Suppressor macrophage treated with lipopolysaccharide for 4 hours (primary cell): ENCODE results near the gene IMP4.
"Not testable (repeated sequence)": the region's sequence is repeated elsewhere in the genome, so short reads cannot be mapped to it uniquely, and the experiment has no call there.

ENCODE experiments used
- DNase-seq: peaks from one replicate; pipeline ENCODE4 v3.0.0-alpha.2; 2020

IMP4 gene

GRCh38 chr2:130342533-130343275 is at the start of gene IMP4:
Gene IMP4 (plus strand): TSS chr2:130342897. CDS start chr2:130342933, 36 bp downstream.
- peak; percentile 99 for DNase-seq

- no peak for DNase-seq
These were observed 42.3 kb upstream of the IMP4 start for GRCh38 chr2:130300258-130300969.

GRCh38 chr2:130300970-130301348 is 41.7 kb upstream of the IMP4 start:
- no peak for DNase-seq

GRCh38 chr2:130302164-130302886 is 40.4 kb upstream of the IMP4 start:
- DNase-seq, result no peak

GRCh38 chr2:130303169-130303568 is 39.5 kb upstream of the IMP4 start:
- DNase-seq, result no peak

GRCh38 chr2:130304726-130305125 is 38.0 kb upstream of the IMP4 start:
- DNase-seq, result no peak

GRCh38 chr2:130307850-130308249 is 34.8 kb upstream of the IMP4 start:
- no peak for DNase-seq

GRCh38 chr2:130310881-130311280 is 31.8 kb upstream of the IMP4 start:
- no peak for DNase-seq

GRCh38 chr2:130313812-130314334 is 28.8 kb upstream of the IMP4 start:
- DNase-seq, result no peak

GRCh38 chr2:130314377-130314776 is 28.3 kb upstream of the IMP4 start:
- no peak for DNase-seq

GRCh38 chr2:130316596-130316995 is 26.1 kb upstream of the IMP4 start:
- no peak for DNase-seq

GRCh38 chr2:130318906-130319305 is 23.8 kb upstream of the IMP4 start:
- no peak for DNase-seq

- no peak for DNase-seq
These were observed 23.2 kb upstream of the IMP4 start for GRCh38 chr2:130319536-130319935.

- DNase-seq, result no peak
These were observed 14.8 kb upstream of the IMP4 start for GRCh38 chr2:130327703-130328527.

GRCh38 chr2:130328710-130329109 is 14.0 kb upstream of the IMP4 start:
- DNase-seq, result no peak

- peak; percentile 85 for DNase-seq
These were observed 10.2 kb upstream of the IMP4 start for GRCh38 chr2:130332271-130333073.

- not testable (repeated sequence) for DNase-seq
These were observed 9.4 kb upstream of the IMP4 start for GRCh38 chr2:130333253-130333652.

- no peak for DNase-seq
These were observed 8.7 kb upstream of the IMP4 start for GRCh38 chr2:130334026-130334425.

GRCh38 chr2:130335226-130335625 is 7.5 kb upstream of the IMP4 start:
- DNase-seq, result no peak

GRCh38 chr2:130336150-130336876 is 6.4 kb upstream of the IMP4 start:
- DNase-seq, result no peak
